K562 (cell line): ENCODE measurements around the gene ARFGAP3. TPM values are rescaled to one million over a fixed set of nuclear protein-coding genes. Genes with fewer than 3 reads are reported as not detected.

Source experiments
- CEBPB ChIP-seq: fragments of 450-650 bp; IDR thresholded peaks from 2 replicates; pipeline ENCODE4 v1.6.1; 2016; ENCODE audit warnings: missing genetic modification characterization, missing compliant biosample characterization
- GABPB1 ChIP-seq: sonication (generic); formaldehyde crosslinking; IDR thresholded peaks from 2 replicates; pipeline ENCODE4 v1.8.0; 2022; ENCODE audit warnings: mild to moderate bottlenecking, missing genetic modification reagents
- HIVEP1 ChIP-seq: fragments of 250-450 bp; sonication (Bioruptor Pico); IDR thresholded peaks from 2 replicates; pipeline ENCODE4 v1.4.0; 2020; ENCODE audit warnings: mild to moderate bottlenecking
- HNRNPUL1 ChIP-seq: fragments of 200-400 bp; formaldehyde crosslinking; IDR thresholded peaks from 2 replicates; pipeline ENCODE4 v1.6.1; 2017; ENCODE audit warnings: low read length
- KLF13 ChIP-seq: fragments of 450-650 bp; IDR thresholded peaks from 2 replicates; pipeline ENCODE4 v1.6.1; 2016; ENCODE audit warnings: missing genetic modification characterization, low read depth, mild to moderate bottlenecking, missing compliant biosample characterization, moderate library complexity, borderline replicate concordance
- KLF16 ChIP-seq: IDR thresholded peaks from 2 replicates; pipeline ENCODE4 v1.6.1; 2016; ENCODE audit warnings: antibody characterized with exemption
- MAFK ChIP-seq: IDR thresholded peaks from 2 replicates; pipeline ENCODE4 v1.6.1; 2011; ENCODE audit warnings: low read length, improper control_type of control experiment
- MED1 ChIP-seq: sonication (generic); formaldehyde crosslinking; IDR thresholded peaks from 2 replicates; pipeline ENCODE4 v1.8.1; 2023; ENCODE audit warnings: missing genetic modification reagents, borderline replicate concordance
- MEF2D ChIP-seq: conservative IDR thresholded peaks from 2 replicates; pipeline ENCODE4 v1.6.1; 2016; ENCODE audit warnings: low read depth, missing genetic modification characterization, missing compliant biosample characterization
- NR4A1 ChIP-seq, 2 experiments: fragments of 250-450 bp in 1 of 2; fragments of 450-650 bp in 1 of 2; sonication (Bioruptor Pico) in 1 of 2; IDR thresholded peaks; 2 replicates each; pipeline versions ENCODE4 v1.4.0 to v1.6.1; 2016 to 2020; ENCODE audit warnings: mild to moderate bottlenecking in 2 of 2, missing compliant biosample characterization in 1 of 2, missing genetic modification characterization in 1 of 2, moderate library complexity in 1 of 2
- POLR3A ChIP-seq: IDR thresholded peaks from 2 replicates; pipeline ENCODE4 v1.6.1; 2011; ENCODE audit warnings: borderline replicate concordance, mild to moderate bottlenecking, moderate library complexity; ENCODE audit not compliant: insufficient read length, insufficient read depth; ENCODE audit errors: extremely low read depth
- TEAD4 ChIP-seq, 2 experiments: sonication (generic) in 1 of 2; formaldehyde crosslinking in 1 of 2; IDR thresholded peaks; 2 replicates each; pipeline versions ENCODE4 v1.6.1 to v1.8.0; 2012 to 2022; ENCODE audit warnings: borderline replicate concordance in 1 of 2, inconsistent platforms in 1 of 2, low read length in 1 of 2, mild to moderate bottlenecking in 1 of 2, missing genetic modification reagents in 1 of 2
- ZNF324 ChIP-seq: fragments of 250-450 bp; sonication (Bioruptor Pico); IDR thresholded peaks from 2 replicates; pipeline ENCODE4 v1.4.0; 2020; ENCODE audit warnings: mild to moderate bottlenecking
- polyA plus RNA-seq, 8 experiments: library from polyadenylated mRNA; depleted of rRNA in 4 of 8; stranded (reverse) in 5 of 8; unstranded in 3 of 8; fragments of >200 nt; fragmentation: Nextera tagmentation in 2 of 8; fragmentation: Illumina TruSeq in 1 of 8; extraction: Ambion mirVana in 2 of 8; extraction: Trizol in 1 of 8; gene quantifications; 2 replicates each; pipeline versions ENCODE4 v1.2.1 to v1.2.3, GENCODE V29; 2011 to 2014; ENCODE audit warnings: inconsistent platforms in 1 of 8, missing spikeins in 1 of 8
- total RNA-seq, 7 experiments: library from RNA; depleted of rRNA in 6 of 7; stranded (reverse); fragments of >200 nt in 6 of 7; fragmentation: Illumina TruSeq in 2 of 7; extraction: Trizol in 2 of 7; gene quantifications; 2 replicates each; pipeline versions ENCODE4 v1.2.1 to v1.2.3, GENCODE V29; 2011 to 2021; ENCODE audit warnings: low replicate concordance in 1 of 7
- TF ChIP-seq, protein P1 (sequence below), 2 experiments: fragments of 450-650 bp; IDR thresholded peaks; 2 replicates each; pipeline ENCODE4 v1.6.1; 2018; ENCODE audit warnings: mild to moderate bottlenecking in 2 of 2, low read depth in 1 of 2; ENCODE audit not compliant: partially characterized antibody in 2 of 2
- TF ChIP-seq, protein P2 (sequence below): sonication (generic); formaldehyde crosslinking; IDR thresholded peaks from 2 replicates; pipeline ENCODE4 v1.8.1; 2023; ENCODE audit warnings: mild to moderate bottlenecking, missing genetic modification reagents
- TF ChIP-seq, protein P3 (sequence below): sonication (generic); formaldehyde crosslinking; IDR thresholded peaks from 2 replicates; pipeline ENCODE4 v1.8.0; 2023; ENCODE audit warnings: mild to moderate bottlenecking, missing genetic modification reagents
- TF ChIP-seq, protein P4 (sequence below): fragments of 450-650 bp; formaldehyde crosslinking; IDR thresholded peaks from 2 replicates; pipeline ENCODE4 v1.4.0; 2020; ENCODE audit warnings: mild to moderate bottlenecking

Gene ARFGAP3
- total and polyA plus RNA-seq, 9 of the 15 experiments (the other 6 are each of a cell fraction or from before 2014, with no cell fraction given): 14.2 to 31.9 (median 22.7) TPM

DNA sequence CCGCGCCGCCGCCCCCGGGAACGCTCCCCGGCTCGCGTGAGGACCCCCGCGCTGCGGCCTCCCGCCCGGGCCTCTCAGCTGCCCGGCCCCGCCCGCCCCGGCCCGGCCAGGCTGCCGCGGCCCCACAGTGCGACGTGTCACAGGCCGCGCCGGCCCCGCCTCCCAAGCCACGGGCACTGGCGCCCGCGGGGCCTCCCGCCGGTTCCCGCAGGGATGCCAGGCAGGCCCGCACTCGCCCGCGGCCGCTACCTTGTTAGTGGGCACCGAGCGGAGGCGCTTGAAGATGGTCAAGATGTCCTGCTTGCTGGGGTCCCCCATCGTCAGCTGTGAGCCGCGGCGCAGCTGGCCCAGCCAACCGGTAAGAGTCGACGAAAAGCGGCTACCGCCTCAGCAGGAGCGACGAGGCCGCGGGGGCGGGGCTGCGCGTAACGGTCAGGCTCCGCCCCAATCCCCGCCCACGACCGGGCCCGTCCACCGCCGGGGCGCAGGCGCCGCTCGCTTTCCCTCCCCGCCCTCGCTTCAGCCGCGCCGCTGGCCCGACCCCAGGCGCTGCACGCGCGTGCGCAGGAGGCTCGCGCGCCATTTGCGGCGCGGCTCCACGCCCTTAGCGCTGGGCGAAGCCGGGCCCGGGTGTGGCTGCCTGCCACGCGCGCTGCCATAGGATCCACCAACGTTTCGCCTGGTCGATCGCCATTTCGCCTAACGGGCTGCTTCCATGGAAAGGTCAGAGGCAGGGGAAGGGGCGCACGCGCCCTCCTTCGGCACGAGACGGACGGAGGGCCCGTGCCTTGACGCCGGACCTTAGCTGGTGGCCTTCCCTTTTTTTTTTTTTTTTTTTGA lies at the start of gene ARFGAP3 (continued):
- TF ChIP-seq, protein P1, sequence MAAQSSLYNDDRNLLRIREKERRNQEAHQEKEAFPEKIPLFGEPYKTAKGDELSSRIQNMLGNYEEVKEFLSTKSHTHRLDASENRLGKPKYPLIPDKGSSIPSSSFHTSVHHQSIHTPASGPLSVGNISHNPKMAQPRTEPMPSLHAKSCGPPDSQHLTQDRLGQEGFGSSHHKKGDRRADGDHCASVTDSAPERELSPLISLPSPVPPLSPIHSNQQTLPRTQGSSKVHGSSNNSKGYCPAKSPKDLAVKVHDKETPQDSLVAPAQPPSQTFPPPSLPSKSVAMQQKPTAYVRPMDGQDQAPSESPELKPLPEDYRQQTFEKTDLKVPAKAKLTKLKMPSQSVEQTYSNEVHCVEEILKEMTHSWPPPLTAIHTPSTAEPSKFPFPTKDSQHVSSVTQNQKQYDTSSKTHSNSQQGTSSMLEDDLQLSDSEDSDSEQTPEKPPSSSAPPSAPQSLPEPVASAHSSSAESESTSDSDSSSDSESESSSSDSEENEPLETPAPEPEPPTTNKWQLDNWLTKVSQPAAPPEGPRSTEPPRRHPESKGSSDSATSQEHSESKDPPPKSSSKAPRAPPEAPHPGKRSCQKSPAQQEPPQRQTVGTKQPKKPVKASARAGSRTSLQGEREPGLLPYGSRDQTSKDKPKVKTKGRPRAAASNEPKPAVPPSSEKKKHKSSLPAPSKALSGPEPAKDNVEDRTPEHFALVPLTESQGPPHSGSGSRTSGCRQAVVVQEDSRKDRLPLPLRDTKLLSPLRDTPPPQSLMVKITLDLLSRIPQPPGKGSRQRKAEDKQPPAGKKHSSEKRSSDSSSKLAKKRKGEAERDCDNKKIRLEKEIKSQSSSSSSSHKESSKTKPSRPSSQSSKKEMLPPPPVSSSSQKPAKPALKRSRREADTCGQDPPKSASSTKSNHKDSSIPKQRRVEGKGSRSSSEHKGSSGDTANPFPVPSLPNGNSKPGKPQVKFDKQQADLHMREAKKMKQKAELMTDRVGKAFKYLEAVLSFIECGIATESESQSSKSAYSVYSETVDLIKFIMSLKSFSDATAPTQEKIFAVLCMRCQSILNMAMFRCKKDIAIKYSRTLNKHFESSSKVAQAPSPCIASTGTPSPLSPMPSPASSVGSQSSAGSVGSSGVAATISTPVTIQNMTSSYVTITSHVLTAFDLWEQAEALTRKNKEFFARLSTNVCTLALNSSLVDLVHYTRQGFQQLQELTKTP (IDR thresholded peaks at IDR 0.05; ENCODE audit: low read depth in 1 of 2, partially characterized antibody in 2 of 2): no peak
- TF ChIP-seq KLF13 (tag): peak; percentile 52; the same call in 1 of the 2 replicates
- TF ChIP-seq, protein P2, sequence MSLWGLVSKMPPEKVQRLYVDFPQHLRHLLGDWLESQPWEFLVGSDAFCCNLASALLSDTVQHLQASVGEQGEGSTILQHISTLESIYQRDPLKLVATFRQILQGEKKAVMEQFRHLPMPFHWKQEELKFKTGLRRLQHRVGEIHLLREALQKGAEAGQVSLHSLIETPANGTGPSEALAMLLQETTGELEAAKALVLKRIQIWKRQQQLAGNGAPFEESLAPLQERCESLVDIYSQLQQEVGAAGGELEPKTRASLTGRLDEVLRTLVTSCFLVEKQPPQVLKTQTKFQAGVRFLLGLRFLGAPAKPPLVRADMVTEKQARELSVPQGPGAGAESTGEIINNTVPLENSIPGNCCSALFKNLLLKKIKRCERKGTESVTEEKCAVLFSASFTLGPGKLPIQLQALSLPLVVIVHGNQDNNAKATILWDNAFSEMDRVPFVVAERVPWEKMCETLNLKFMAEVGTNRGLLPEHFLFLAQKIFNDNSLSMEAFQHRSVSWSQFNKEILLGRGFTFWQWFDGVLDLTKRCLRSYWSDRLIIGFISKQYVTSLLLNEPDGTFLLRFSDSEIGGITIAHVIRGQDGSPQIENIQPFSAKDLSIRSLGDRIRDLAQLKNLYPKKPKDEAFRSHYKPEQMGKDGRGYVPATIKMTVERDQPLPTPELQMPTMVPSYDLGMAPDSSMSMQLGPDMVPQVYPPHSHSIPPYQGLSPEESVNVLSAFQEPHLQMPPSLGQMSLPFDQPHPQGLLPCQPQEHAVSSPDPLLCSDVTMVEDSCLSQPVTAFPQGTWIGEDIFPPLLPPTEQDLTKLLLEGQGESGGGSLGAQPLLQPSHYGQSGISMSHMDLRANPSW: no peak
- TF ChIP-seq POLR3A: no peak
- TF ChIP-seq MEF2D (tag): no peak
- no peak for TF ChIP-seq MED1 (CRISPR knock-in tag)
- TF ChIP-seq ZNF324 (CRISPR knock-in tag): no peak
- no peak for TF ChIP-seq HIVEP1
- no peak for TF ChIP-seq TEAD4 (IDR thresholded peaks at IDR 0.05; ENCODE audit: low read length)
- no peak for TF ChIP-seq TEAD4 (CRISPR knock-in tag; IDR thresholded peaks at IDR 0.05; ENCODE audit: borderline replicate concordance)
- TF ChIP-seq KLF16: no peak
- TF ChIP-seq, protein P3, sequence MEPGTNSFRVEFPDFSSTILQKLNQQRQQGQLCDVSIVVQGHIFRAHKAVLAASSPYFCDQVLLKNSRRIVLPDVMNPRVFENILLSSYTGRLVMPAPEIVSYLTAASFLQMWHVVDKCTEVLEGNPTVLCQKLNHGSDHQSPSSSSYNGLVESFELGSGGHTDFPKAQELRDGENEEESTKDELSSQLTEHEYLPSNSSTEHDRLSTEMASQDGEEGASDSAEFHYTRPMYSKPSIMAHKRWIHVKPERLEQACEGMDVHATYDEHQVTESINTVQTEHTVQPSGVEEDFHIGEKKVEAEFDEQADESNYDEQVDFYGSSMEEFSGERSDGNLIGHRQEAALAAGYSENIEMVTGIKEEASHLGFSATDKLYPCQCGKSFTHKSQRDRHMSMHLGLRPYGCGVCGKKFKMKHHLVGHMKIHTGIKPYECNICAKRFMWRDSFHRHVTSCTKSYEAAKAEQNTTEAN: no peak
- TF ChIP-seq MAFK: no peak
- no peak for TF ChIP-seq GABPB1 (CRISPR knock-in tag)
- TF ChIP-seq NR4A1 (CRISPR knock-in tag; IDR thresholded peaks at IDR 0.05): no peak
- peak; percentile 75; the same call in 1 of the 2 replicates for TF ChIP-seq NR4A1 (tag; IDR thresholded peaks at IDR 0.05)
- no peak for TF ChIP-seq CEBPB (tag)
- TF ChIP-seq, protein P4, sequence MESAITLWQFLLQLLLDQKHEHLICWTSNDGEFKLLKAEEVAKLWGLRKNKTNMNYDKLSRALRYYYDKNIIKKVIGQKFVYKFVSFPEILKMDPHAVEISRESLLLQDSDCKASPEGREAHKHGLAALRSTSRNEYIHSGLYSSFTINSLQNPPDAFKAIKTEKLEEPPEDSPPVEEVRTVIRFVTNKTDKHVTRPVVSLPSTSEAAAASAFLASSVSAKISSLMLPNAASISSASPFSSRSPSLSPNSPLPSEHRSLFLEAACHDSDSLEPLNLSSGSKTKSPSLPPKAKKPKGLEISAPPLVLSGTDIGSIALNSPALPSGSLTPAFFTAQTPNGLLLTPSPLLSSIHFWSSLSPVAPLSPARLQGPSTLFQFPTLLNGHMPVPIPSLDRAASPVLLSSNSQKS (CRISPR knock-in tag): no peak
- no peak for TF ChIP-seq HNRNPUL1
